Hepatocyte (in vitro differentiated cells): ENCODE measurements around the gene DIS3L2.
"Not testable (repeated sequence)": the region's sequence is repeated elsewhere in the genome, so short reads cannot be mapped to it uniquely, and the experiment has no call there.

Experiments used
- EZH2phosphoT487 ChIP-seq: fragments of 200-600 bp; sonication (generic); IDR thresholded peaks from one replicate; pipeline ENCODE4 v1.6.1; 2018; ENCODE audit warnings: antibody characterized with exemption, mild to moderate bottlenecking, low read depth, moderate library complexity; ENCODE audit not compliant: unreplicated experiment, severe bottlenecking
- TF ChIP-seq, protein P1 (sequence below): fragments of 200-600 bp; sonication (generic); IDR thresholded peaks from 2 replicates; pipeline ENCODE4 v1.5.1; 2016; ENCODE audit warnings: antibody characterized with exemption, mild to moderate bottlenecking; ENCODE audit not compliant: poor library complexity

DNA sequence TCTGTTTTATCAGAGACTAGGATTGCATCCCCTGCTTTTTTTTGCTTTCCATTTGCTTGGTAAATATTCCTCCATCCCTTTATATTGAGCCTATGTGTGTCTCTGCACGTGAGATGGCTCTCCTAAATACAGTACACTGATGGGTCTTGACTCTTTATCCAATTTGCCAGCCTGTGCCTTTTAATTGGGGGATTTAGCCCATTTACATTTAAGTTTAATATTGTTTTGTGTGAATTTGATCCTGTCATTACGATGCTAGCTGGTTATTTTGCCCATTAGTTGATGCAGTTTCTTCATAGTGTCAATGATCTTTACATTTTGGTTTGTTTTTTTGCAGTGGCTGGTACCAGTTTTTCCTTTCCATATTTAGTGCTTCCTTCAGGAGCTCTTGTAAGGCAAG lies 73.8 kb downstream of the DIS3L2 start:
- TF ChIP-seq, protein P1, sequence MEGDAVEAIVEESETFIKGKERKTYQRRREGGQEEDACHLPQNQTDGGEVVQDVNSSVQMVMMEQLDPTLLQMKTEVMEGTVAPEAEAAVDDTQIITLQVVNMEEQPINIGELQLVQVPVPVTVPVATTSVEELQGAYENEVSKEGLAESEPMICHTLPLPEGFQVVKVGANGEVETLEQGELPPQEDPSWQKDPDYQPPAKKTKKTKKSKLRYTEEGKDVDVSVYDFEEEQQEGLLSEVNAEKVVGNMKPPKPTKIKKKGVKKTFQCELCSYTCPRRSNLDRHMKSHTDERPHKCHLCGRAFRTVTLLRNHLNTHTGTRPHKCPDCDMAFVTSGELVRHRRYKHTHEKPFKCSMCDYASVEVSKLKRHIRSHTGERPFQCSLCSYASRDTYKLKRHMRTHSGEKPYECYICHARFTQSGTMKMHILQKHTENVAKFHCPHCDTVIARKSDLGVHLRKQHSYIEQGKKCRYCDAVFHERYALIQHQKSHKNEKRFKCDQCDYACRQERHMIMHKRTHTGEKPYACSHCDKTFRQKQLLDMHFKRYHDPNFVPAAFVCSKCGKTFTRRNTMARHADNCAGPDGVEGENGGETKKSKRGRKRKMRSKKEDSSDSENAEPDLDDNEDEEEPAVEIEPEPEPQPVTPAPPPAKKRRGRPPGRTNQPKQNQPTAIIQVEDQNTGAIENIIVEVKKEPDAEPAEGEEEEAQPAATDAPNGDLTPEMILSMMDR, result not testable (repeated sequence)
- not testable (repeated sequence) for TF ChIP-seq EZH2phosphoT487
